Endothelial cell of umbilical vein (primary cell): Measurements from ENCODE around the gene ARHGEF17. TPM values are rescaled to one million over a fixed set of nuclear protein-coding genes. Genes with fewer than 3 reads are reported as not detected.

Experiments
- BruUV-seq: library from RNA; stranded (reverse); fragments of 400-500 nt; replicated peaks from 2 replicates; lab custom pipeline; 2021; lab: Mats Ljungman, UMichigan
- CTCF ChIA-PET: fragments of 300-600, 350-600 bp; sonication (Branson Sonifier 250); formaldehyde crosslinking; loops from one replicate; lab custom pipeline; 2021; ENCODE audit warnings: antibody characterized with exemption, inconsistent platforms; lab: Charles Lee
- POLR2A ChIA-PET: fragments of 300-600, 350-600 bp; sonication (Branson Sonifier 250); formaldehyde crosslinking; loops from one replicate; lab custom pipeline; 2021; ENCODE audit warnings: antibody characterized with exemption, inconsistent platforms; lab: Charles Lee
- DNase-seq: peaks from one replicate; pipeline ENCODE4 v3.0.0-alpha.2; 2011; ENCODE audit warnings: low read depth, low spot score
- FAIRE-seq: peaks from 2 replicates; lab custom pipeline; 2011; peaks lifted over from hg19 to GRCh38; lab: Jason Lieb, UNC
- H2AFZ ChIP-seq: 2 replicates; pipeline ENCODE4 v1.6.0; 2012; ENCODE audit warnings: low read depth, low read length, control low read depth, inconsistent platforms
- H3K27ac ChIP-seq: 2 replicates; pipeline ENCODE4 v1.5.1; 2011; ENCODE audit warnings: low read depth, mild to moderate bottlenecking, control low read depth, low read length, moderate library complexity; ENCODE audit not compliant: insufficient read depth
- H3K27me3 ChIP-seq, 2 experiments: 2 replicates each; pipeline versions ENCODE4 v1.6.0 to v1.6.1; 2011; ENCODE audit warnings: low read length in 2 of 2, mixed read lengths in 1 of 2; ENCODE audit not compliant: control insufficient read depth in 2 of 2, insufficient read depth in 2 of 2
- H3K36me3 ChIP-seq, 2 experiments: 2 replicates in 1 of 2; 3 replicates in 1 of 2; pipeline ENCODE4 v1.5.1; 2011; ENCODE audit warnings: low read length in 2 of 2, mild to moderate bottlenecking in 1 of 2, moderate library complexity in 1 of 2; ENCODE audit not compliant: control insufficient read depth in 2 of 2, insufficient read depth in 2 of 2; ENCODE audit errors: extremely low read depth in 1 of 2
- H3K4me1 ChIP-seq: 3 replicates; pipeline ENCODE4 v1.5.1; 2011; ENCODE audit warnings: mild to moderate bottlenecking, low read length; ENCODE audit not compliant: control insufficient read depth, insufficient read depth; ENCODE audit errors: extremely low read depth
- H3K4me2 ChIP-seq: 2 replicates; pipeline ENCODE4 v1.6.1; 2011; ENCODE audit warnings: low read length, control low read depth, mixed read lengths; ENCODE audit not compliant: insufficient read depth
- H3K4me3 ChIP-seq, 3 experiments: fragments of 200-600 bp in 1 of 3; sonication (generic), shearing (Covaris generic) in 1 of 3; replicated peaks in 1 of 3; 2 replicates each; pipeline ENCODE4 v1.5.1; 2011 to 2016; ENCODE audit warnings: control low read depth in 3 of 3, low read length in 3 of 3, mild to moderate bottlenecking in 2 of 3, inconsistent platforms in 1 of 3, low read depth in 1 of 3, moderate library complexity in 1 of 3; ENCODE audit not compliant: insufficient read depth in 1 of 3
- H3K79me2 ChIP-seq: 2 replicates; pipeline ENCODE4 v1.6.0; 2012; ENCODE audit warnings: low read length, inconsistent platforms; ENCODE audit not compliant: control insufficient read depth, insufficient read depth
- H3K9ac ChIP-seq: replicated peaks from 2 replicates; pipeline ENCODE3; 2011; ENCODE audit warnings: low read length, control low read depth; ENCODE audit not compliant: insufficient read depth; ENCODE audit errors: extremely low read depth
- H3K9me1 ChIP-seq: replicated peaks from 3 replicates; pipeline ENCODE4 v1.6.0; 2011; ENCODE audit warnings: mild to moderate bottlenecking, low read length; ENCODE audit not compliant: control insufficient read depth, insufficient read depth; ENCODE audit errors: extremely low read depth
- H3K9me3 ChIP-seq: replicated peaks from 2 replicates; pipeline ENCODE4 v1.5.1; 2012; ENCODE audit warnings: low read length, inconsistent platforms; ENCODE audit not compliant: control insufficient read depth, insufficient read depth
- H4K20me1 ChIP-seq: replicated peaks from 2 replicates; pipeline ENCODE3; 2011; ENCODE audit warnings: mild to moderate bottlenecking, low read length; ENCODE audit not compliant: control insufficient read depth, insufficient read depth; ENCODE audit errors: extremely low read depth
- FOS ChIP-seq: IDR thresholded peaks from 2 replicates; pipeline ENCODE4 v1.6.1; 2011; ENCODE audit warnings: mild to moderate bottlenecking, low read length, moderate library complexity, borderline replicate concordance; ENCODE audit not compliant: insufficient read depth
- JUN ChIP-seq: IDR thresholded peaks from 2 replicates; pipeline ENCODE4 v1.6.1; 2011; ENCODE audit warnings: borderline replicate concordance, low read depth; ENCODE audit not compliant: insufficient read length, insufficient read depth
- MYC ChIP-seq: IDR thresholded peaks from one replicate; pipeline ENCODE4 v1.6.1; 2011; ENCODE audit warnings: mild to moderate bottlenecking, low read depth, low read length
- POLR2A ChIP-seq: IDR thresholded peaks from 2 replicates; pipeline ENCODE4 v1.6.1; 2012; ENCODE audit warnings: low read depth, mild to moderate bottlenecking, control low read depth, low read length
- POLR2AphosphoS5 ChIP-seq: IDR thresholded peaks from 2 replicates; pipeline ENCODE4 v1.6.1; 2012; ENCODE audit warnings: low read depth, mild to moderate bottlenecking, control low read depth, low read length, moderate library complexity; ENCODE audit not compliant: insufficient read depth
- dilution Hi-C: fragments of 300-500 bp; cut with MboI; formaldehyde crosslinking; loops from one replicate; pipeline ENCODE4 v1.15.0; 2019; ENCODE audit warnings: low sequenced_read_pairs; ENCODE audit not compliant: extremely low pct_ligation_motif_present
- intact Hi-C: fragments of 100-400 bp; cut with micrococcal nuclease; formaldehyde crosslinking; loops from one replicate; pipeline ENCODE4 v1.10.0; 2022
- polyA plus RNA-seq, 4 experiments: library from polyadenylated mRNA; depleted of rRNA in 3 of 4; stranded (reverse) in 3 of 4; unstranded in 1 of 4; fragments of >200 nt; gene quantifications; 2 replicates each; pipeline versions ENCODE4 v1.2.1 to v1.2.3, GENCODE V29; 2011 to 2012; ENCODE audit warnings: missing spikeins in 1 of 4
- total RNA-seq: library from RNA; stranded (reverse); gene quantifications from 2 replicates; pipeline ENCODE4 v1.2.3, GENCODE V29; 2021

Gene ARHGEF17
- total and polyA plus RNA-seq, 2 donors (not counting 3 experiments of a cell fraction or from before 2014, with no cell fraction given) = 74.9 to 89.9 TPM

DNA sequence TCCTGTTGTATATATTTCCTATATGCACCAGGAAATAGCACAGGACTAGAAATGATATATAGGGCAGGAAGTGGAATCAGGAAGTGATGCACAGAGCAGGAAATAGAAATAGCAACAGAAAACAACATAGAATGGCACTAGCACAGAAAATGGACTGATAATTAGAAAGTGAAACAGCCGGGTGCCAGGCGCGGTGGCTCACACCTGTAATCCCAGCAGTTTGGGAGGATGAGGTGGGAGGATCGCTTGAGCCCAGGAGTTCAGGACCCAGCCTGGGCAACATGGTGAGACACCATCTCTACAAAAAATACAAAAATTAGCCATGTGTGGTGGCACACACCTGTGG, 58.2 kb downstream of the ARHGEF17 start:
- Histone ChIP-seq H3K9me1 (no peaks in the 10 kb centered on the region), H3K9ac (no peak overlapping the region), H3K36me3 (peaks cover 5 to 48% of the 10 kb centered on the region in 2 experiments), H2AFZ (no peak overlapping the region), H3K4me1 (peaks cover 15% of the 10 kb centered on the region), H3K4me3 (no peak overlapping the region), H3K27me3 (no peaks in the 10 kb centered on the region), H3K27ac (no peak overlapping the region), H4K20me1 (no peaks in the 10 kb centered on the region), H3K9me3 (no peaks in the 10 kb centered on the region), H3K79me2 (no peaks in the 10 kb centered on the region), H3K4me2 (no peak overlapping the region)
- FAIRE-seq (peak; percentile 24), DNase-seq (no peak)
- BruUV-seq = no TSS peak
- dilution Hi-C loops = no loop called here
- POLR2A ChIA-PET = no interaction called here
- intact Hi-C loops = no loop called here
- CTCF ChIA-PET = interaction anchor here (0.7 to 2.4 kb wide), 2 partner anchors 16 to 28 kb away, joined by 3 to 18 read pairs; no protein-coding TSS in a partner anchor
- TF ChIP-seq MYC (no peak), POLR2AphosphoS5 (peak; percentile 7)

- no peaks in the 10 kb centered on the region for H3K9me1 ChIP-seq
- no peak for TF ChIP-seq POLR2AphosphoS5
- TF ChIP-seq JUN = no peak
- TF ChIP-seq POLR2A = no peak
- TF ChIP-seq FOS = no peak
- POLR2A ChIA-PET = no interaction called here
- H3K4me3 ChIP-seq = no peak overlapping the region
- no peaks in the 10 kb centered on the region for H3K79me2 ChIP-seq
- H3K27ac ChIP-seq = no peak overlapping the region
- H4K20me1 ChIP-seq = no peaks in the 10 kb centered on the region
- no peaks in the 10 kb centered on the region for H3K27me3 ChIP-seq
- peaks cover 15% of the 10 kb centered on the region for H3K4me1 ChIP-seq
- dilution Hi-C loops = no loop called here
- H3K9me3 ChIP-seq = no peaks in the 10 kb centered on the region
- CTCF ChIA-PET = interaction anchor here (1.0 to 1.5 kb wide), 3 partner anchors 8 to 26 kb away, joined by 4 to 6 read pairs (median 5); no protein-coding TSS in a partner anchor
- H3K4me2 ChIP-seq = no peak overlapping the region
- no peak overlapping the region for H3K9ac ChIP-seq
- BruUV-seq = no TSS peak
- H3K36me3 ChIP-seq = peaks cover 5 to 42% of the 10 kb centered on the region in 2 experiments
- DNase-seq = peak; percentile 34
- intact Hi-C loops = no loop called here
- FAIRE-seq = peak; percentile 42
- no peak overlapping the region for H2AFZ ChIP-seq
Observed at GRCh38 chr11:73366953-73367352, 58.9 kb downstream of the ARHGEF17 start.
